ENCODE data around the gene GPR84.

- TF ChIP-seq ZFX (CRISPR knock-in tag; IDR thresholded peaks at IDR 0.05; ENCODE audit: low read depth) (no peak), ZBTB1 (CRISPR knock-in tag; IDR thresholded peaks at IDR 0.05; ENCODE audit: borderline replicate concordance) (no peak), JDP2 (CRISPR knock-in tag; IDR thresholded peaks at IDR 0.05; ENCODE audit: borderline replicate concordance) (no peak), CTCF (CRISPR knock-in tag; IDR thresholded peaks at IDR 0.05) (no peak), TBP (CRISPR knock-in tag; IDR thresholded peaks at IDR 0.05) (no peak), JUNB (CRISPR knock-in tag; IDR thresholded peaks at IDR 0.05; ENCODE audit: borderline replicate concordance) (no peak), TOE1 (CRISPR knock-in tag; IDR thresholded peaks at IDR 0.05) (no peak), RFX5 (IDR thresholded peaks at IDR 0.05; ENCODE audit: low read depth, low read length) (no peak), ZNF724P (CRISPR knock-in tag; IDR thresholded peaks at IDR 0.05; ENCODE audit: borderline replicate concordance) (no peak), KDM1A (CRISPR knock-in tag; IDR thresholded peaks at IDR 0.05) (no peak), POLR2AphosphoS5 (IDR thresholded peaks at IDR 0.05; ENCODE audit: low read depth, low read length) (no peak)
These were observed 23.4 kb downstream of the GPR84 start for GRCh38 chr12:54340846-54341245.
